HG03442 (cell line): ENCODE data around the gene SLC26A11.
A peak's percentile ranks its signal among the peaks of the same experiment; 100 is the strongest.

Experiments used
- ATAC-seq: cut with Tn5 transposase; IDR thresholded peaks from one replicate; pipeline ENCODE4 v1.9.1; 2021; ENCODE audit warnings: mild to moderate bottlenecking, moderate library complexity; ENCODE audit not compliant: unreplicated experiment

Gene SLC26A11

GRCh38 chr17:80217703-80218362 lies 2.4 kb upstream of the SLC26A11 start:
- no peak for ATAC-seq

DNA sequence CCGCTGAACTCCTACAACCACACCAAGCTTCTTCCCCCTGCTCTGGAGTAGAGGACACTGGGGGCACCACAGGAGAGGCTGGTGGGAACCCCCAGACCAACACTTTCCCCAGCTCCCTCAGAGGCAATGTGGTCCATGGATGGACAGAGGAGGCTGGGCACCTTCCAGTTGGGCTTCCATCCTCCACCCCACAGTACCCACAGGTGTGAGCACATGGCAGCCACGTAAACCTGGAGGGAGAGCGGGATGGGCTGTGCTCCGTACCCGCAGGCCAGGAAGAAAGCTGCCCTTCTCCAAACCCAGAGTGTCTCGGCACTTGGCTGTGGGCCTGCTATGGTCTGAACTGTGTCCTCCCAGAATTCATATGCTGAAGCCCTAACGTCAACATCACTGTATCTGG lies 1.8 kb upstream of the SLC26A11 start:
- no peak for ATAC-seq

DNA sequence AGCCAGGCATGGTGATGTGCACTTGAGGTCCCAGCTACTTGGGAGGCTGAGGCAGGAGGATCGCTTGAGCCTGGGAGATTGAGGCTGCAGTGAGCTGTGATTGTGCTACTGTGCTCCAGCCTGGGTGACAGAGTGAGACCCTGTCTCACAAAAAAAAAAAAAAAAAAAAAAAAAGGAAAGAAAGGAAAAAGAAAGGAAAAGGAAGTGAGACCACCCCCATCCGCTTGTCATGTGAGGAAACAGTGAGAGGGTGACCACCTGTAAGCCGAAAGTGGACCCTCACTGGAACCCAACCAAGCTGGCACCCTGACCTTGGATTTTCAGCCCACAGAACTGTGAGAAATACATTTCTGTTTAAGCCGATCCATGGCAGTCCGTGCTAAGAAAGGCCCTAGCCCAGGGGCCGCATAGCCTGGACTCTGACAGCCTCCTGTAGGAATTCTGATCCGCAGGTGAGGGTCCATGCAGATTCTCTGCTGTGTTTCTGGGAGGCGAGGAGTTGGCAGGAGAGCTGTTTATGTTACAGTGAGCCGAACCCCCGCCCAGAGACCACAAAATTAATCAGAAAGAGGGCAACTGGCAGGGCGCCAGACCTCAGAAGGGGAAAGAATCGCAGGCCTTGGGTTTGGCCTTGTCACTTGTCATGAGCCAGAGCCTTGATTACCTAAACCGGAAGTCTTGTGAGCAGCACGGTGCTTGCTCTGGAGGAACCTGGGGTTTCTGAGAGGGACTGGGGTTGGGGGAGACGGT lies 1.0 kb upstream of the SLC26A11 start:
- ATAC-seq: peak; percentile 36

DNA sequence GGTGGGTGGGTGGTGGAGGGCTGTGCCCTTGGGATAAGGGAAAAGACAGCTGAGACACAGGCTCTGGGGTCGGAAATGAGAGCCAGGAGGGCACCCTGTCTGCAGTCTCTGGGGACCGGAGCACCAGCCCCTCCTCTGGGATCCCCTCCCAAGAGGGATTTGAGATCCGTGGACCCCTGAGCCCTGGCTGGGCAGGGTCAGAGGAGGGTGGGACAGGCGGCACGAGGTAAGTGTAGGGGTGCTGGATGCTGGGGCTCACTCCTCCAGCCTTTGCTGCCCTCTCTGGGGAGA lies 519 bp upstream of the SLC26A11 start:
- ATAC-seq: peak; percentile 14

GRCh38 chr17:80220736-80221215 lies 549 bp downstream of the SLC26A11 start:
- ATAC-seq: no peak

DNA sequence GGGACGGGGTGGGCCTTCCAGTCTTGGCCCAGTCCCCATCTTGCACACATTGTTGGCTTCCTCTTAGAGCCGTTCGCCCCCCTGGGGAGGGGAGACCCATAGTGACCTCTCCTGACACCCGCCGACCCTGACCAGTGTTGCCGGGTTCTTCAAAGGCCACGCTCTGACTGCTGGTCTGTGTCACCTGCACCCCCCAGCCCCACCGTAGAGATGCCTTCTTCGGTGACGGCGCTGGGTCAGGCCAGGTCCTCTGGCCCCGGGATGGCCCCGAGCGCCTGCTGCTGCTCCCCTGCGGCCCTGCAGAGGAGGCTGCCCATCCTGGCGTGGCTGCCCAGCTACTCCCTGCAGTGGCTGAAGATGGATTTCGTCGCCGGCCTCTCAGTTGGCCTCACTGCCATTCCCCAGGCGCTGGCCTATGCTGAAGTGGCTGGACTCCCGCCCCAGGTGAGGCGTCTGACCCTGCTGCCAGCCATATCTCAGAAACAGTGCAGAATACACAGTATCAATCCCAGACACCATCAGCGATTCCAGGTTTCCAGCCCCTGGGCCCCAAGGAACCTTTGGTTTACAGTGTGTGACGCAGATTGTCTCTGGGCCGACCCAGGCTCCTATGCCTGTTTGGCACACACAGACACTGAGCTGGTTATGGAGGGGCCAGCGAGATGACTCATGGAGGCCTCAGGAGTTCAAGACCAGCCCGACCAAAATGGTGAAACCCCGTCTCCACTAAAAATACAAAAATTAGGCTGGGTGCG lies 1.3 kb downstream of the SLC26A11 start:
- ATAC-seq: no peak

DNA sequence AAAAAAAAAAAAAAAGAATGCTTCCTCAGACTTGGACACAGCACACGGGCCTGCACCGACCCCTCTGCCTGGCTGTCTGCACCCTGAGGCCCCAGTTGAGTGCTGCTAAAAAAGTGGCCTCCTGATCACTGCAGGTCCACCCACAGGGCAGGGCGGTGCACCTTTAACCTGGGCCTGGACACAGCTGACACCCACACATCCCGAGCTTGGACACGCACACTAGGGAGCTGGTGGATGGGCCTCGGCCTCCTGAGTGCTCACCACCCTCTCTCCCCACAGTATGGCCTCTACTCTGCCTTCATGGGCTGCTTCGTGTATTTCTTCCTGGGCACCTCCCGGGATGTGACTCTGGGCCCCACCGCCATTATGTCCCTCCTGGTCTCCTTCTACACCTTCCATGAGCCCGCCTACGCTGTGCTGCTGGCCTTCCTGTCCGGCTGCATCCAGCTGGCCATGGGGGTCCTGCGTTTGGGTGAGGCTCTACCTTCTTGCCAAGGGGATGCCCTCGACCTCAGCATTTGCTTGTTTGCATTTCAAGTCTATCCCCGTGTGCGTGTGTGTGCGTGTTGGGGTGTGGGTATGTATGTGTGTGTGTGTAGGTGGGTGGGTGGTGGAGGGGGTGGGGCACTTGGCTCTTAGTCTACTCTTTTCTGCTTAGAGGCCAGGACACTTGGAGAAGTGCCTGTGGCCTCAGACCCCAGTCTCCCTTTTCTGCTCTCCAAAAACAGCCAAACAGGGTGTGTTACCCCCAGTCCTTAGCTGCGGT lies 2.3 kb downstream of the SLC26A11 start:
- ATAC-seq: no peak

- ATAC-seq: no peak
Observed at GRCh38 chr17:80223142-80223815, 3.1 kb downstream of the SLC26A11 start.

- no peak for ATAC-seq
Observed at GRCh38 chr17:80223838-80224497, 3.7 kb downstream of the SLC26A11 start.

DNA sequence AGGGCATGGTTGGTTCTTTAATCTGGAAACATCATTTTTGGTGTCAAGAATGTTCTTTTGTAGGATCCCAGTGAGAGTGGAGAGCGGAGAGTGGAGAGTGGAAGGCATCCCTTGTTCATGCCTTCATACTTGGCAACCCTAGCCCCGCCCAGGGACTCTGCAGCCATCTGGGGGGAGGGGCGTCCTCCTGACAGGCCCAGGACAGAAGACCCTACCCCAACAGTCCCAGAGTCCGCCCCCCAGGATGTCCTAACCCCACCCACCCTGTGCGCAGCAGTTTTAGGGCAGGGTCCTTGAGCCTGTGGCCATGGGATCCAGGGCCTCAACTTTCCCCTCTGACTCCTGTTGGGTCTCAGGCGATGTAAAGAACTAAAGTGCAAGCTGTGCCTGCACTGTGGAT lies 4.5 kb downstream of the SLC26A11 start:
- no peak for ATAC-seq

DNA sequence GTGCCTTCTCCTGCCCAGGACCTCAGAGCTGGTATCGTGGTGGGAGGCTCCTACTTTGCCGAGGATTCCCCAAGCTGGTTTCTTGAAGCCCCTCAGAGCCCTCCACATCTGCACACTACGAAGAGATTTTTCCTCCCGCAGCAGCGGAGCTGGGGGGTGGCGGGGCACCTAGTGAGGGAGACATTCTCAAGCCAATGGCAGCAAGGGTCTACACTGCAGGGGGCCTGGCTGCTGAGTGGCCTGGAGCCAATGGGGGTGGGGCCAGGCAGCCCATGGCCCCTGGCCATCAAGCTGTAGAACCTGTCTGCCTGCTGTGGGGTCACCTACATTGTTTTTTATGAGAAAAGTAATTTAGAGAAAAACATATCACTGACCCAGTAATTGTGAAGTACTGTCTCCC lies 5.0 kb downstream of the SLC26A11 start:
- ATAC-seq: no peak

DNA sequence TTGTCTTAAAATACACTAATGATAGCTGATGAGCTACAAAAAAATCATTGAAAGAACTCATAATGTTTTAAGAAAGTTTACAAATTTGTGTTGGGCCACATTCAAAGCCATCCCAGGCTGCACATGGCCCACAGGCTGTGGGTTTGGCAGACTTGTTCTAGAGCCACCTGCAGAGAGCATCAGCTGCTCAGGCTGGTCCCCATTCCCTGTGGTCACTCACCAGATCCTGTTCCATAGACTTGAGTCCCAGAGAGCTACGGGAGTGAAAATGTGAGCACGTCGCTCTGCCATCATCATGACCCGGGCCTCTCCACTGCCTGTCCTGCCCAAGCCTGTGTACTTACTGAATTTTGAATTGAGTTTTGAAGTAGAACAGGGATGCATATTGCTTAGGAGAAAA lies 6.9 kb downstream of the SLC26A11 start:
- no peak for ATAC-seq

DNA sequence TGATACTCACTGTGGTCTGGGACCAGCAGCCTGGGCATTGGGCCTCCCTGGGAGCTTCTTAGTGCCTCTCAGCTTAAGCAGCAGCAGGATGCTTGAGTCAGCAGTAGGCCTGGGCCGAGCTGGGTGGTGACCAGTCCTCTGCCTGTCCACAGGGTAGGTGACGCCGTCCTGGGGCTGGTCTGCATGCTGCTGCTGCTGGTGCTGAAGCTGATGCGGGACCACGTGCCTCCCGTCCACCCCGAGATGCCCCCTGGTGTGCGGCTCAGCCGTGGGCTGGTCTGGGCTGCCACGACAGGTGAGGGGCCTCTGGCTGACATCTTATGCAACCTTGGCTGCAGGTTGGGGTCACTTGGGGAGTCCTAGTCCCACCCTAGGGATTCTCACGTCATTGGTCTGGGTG lies 7.4 kb downstream of the SLC26A11 start:
- no peak for ATAC-seq

DNA sequence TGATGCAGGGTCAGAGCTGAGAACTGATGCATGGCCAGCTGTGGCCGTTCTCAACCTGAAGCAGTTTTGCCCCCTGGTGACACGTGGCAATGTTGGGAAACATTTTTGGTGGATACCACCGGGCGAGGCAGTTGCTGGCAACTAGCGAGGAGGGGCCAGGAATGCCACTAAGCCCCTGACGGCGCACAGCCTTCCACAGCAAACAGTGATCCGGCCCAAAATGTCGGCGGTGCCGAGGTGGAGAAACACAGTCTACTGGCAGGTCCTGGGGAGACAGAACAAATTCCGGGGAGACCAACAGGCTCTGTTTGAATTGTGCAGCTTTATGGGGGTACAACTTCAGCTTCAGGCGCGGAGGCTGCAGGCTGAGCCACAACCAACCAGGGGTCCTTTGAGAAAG lies 8.2 kb downstream of the SLC26A11 start:
- no peak for ATAC-seq

- no peak for ATAC-seq
Observed at GRCh38 chr17:80229011-80229410, 8.8 kb downstream of the SLC26A11 start.

DNA sequence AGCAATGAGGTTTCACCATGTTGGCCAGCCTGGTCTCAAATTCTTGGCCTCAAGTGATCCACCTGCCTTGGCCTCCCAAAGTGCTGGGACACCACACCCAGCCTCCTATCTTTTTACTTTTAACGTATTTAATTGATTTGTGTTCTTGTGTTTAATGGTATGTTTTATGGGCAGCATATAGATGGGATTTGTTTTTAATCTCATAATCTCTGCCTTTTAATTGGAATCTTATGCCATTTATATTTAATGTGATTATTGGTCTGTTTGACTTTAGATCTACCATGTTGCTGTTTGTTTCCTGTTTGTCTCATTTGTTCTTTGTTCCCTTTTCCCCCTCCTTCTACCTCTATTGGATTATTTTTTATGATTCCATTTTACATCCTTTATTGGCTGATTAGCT lies 12.2 kb downstream of the SLC26A11 start:
- ATAC-seq: no peak

GRCh38 chr17:80233202-80233601 lies 13.0 kb downstream of the SLC26A11 start:
- ATAC-seq: no peak

GRCh38 chr17:80236911-80237310 lies 16.7 kb downstream of the SLC26A11 start:
- ATAC-seq: no peak

GRCh38 chr17:80237386-80237785 lies 17.2 kb downstream of the SLC26A11 start:
- no peak for ATAC-seq

DNA sequence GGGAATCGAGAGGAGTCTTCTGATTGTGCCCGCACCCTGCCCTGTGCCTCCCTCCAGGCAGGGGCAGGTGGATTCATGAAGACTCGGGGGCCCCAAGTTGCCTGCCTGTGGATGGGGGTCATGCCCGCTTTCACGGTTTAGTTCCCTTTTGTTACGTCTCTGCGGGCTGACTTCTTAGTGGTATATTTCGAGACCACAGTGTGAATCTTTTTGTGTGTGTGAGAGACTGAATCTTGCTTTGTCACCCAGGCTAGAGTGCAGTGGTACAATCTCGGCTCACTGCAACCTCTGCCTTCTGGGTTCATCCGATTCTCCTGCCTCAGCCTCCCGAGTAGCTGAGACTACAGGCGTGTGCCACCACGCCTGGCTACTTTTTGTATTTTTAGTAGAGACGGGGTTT lies 22.3 kb downstream of the SLC26A11 start:
- ATAC-seq: no peak
